Fibroblast of villous mesenchyme (primary cell): ENCODE measurements around the gene KIAA2012. TPM values are rescaled to one million over a fixed set of nuclear protein-coding genes. Genes with fewer than 3 reads are reported as not detected.
A peak's percentile ranks its signal among the peaks of the same experiment; 100 is the strongest.

Experiments used
- DNase-seq: peaks from one replicate; pipeline ENCODE4 v3.0.0-alpha.2; 2010; ENCODE audit warnings: low read depth
- H3K4me3 ChIP-seq: 2 replicates; pipeline ENCODE4 v1.5.1; 2011; ENCODE audit warnings: low read depth, mild to moderate bottlenecking, low read length
- small RNA-seq: library from RNA; depleted of rRNA; stranded (forward); fragments of <200 nt; gene quantifications from one replicate; pipeline ENCODE3, GENCODE V24; 2012
- total RNA-seq: library from RNA; depleted of rRNA; stranded (reverse); fragments of >200 nt; gene quantifications from 2 replicates; pipeline ENCODE4 v1.2.3, GENCODE V29; 2012
- TF ChIP-seq, protein P1 (sequence below): IDR thresholded peaks from 2 replicates; pipeline ENCODE4 v1.5.1; 2012; ENCODE audit warnings: low read depth, mild to moderate bottlenecking, low read length; ENCODE audit not compliant: insufficient read depth

Gene KIAA2012
- total RNA-seq, 1 donor: under 0.01 TPM

DNA sequence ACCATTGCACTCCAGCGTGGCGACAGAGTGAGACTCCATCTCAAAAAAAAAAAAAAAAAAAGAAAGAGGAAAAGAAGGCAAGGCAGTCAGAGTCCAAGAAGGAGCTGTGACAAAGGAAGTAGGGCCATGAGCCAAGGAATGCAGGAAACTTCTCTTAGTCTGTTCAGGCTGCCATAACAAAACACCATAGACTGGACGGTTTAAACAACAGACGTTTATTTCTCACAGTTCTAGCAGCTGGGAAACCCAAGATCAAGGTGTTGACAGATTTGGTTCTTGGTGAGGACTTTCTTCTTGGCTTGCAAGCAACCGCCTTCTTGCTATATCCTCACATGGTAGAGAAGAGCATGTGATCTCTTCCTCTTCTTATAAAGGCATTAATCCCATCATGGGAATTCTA lies 178.4 kb downstream of the KIAA2012 start:
- no peak overlapping the region for H3K4me3 ChIP-seq
- TF ChIP-seq, protein P1, sequence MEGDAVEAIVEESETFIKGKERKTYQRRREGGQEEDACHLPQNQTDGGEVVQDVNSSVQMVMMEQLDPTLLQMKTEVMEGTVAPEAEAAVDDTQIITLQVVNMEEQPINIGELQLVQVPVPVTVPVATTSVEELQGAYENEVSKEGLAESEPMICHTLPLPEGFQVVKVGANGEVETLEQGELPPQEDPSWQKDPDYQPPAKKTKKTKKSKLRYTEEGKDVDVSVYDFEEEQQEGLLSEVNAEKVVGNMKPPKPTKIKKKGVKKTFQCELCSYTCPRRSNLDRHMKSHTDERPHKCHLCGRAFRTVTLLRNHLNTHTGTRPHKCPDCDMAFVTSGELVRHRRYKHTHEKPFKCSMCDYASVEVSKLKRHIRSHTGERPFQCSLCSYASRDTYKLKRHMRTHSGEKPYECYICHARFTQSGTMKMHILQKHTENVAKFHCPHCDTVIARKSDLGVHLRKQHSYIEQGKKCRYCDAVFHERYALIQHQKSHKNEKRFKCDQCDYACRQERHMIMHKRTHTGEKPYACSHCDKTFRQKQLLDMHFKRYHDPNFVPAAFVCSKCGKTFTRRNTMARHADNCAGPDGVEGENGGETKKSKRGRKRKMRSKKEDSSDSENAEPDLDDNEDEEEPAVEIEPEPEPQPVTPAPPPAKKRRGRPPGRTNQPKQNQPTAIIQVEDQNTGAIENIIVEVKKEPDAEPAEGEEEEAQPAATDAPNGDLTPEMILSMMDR: no peak
- DNase-seq: peak; percentile 19

Small RNA genes lying within 50 kb of the gene (small RNA-seq; reads per million reads assigned to genes)
- gene AC079354.2: not detected

Other genes with a start within 250 kb of the KIAA2012 start
- gene FZD7, start 39.4 kb upstream of the KIAA2012 start, total RNA-seq: 14.7 and 43.8 TPM in 2 replicates
- 109 and 167 TPM in 2 replicates for gene SUMO1, start 165.3 kb downstream of the KIAA2012 start, total RNA-seq
- 53.8 and 82.5 TPM in 2 replicates for gene NOP58, start 192.5 kb downstream of the KIAA2012 start, total RNA-seq